ENCODE results near the gene LRP2.

Gene LRP2

GRCh38 chr2:169081551-169081950 lies 280.8 kb downstream of the LRP2 start:
- DNase-seq: no peak

GRCh38 chr2:169080250-169081069 lies 281.9 kb downstream of the LRP2 start:
- DNase-seq: no peak

GRCh38 chr2:169077674-169078240 lies 284.6 kb downstream of the LRP2 start:
- no peak for DNase-seq

Measured in stimulated activated naive CD4-positive, alpha-beta T cell (primary cell).